Measurements from ENCODE around the gene HPCAL4.

HPCAL4 gene

GRCh38 chr1:39672551-39672947 is 18.7 kb downstream of the HPCAL4 start:
- DNase-seq = no peak
- H3K4ac ChIP-seq (ENCODE audit: low read depth, low read length) = no peak overlapping the region

GRCh38 chr1:39671793-39672550 is 19.3 kb downstream of the HPCAL4 start, which contains the start of gene NT5C1A:
NT5C1A (minus strand) TSS chr1:39672107; CDS start chr1:39672038, 69 bp downstream.
- no peak for DNase-seq

More at GRCh38 chr1:39672551-39672947, 18.7 kb downstream of the HPCAL4 start:
- H3K36me3 ChIP-seq (ENCODE audit: control insufficient read depth, insufficient read depth, low read length) = no peaks in the 10 kb centered on the region
- peaks cover 35% of the 10 kb centered on the region for H3K27me3 ChIP-seq (ENCODE audit: insufficient read depth, low read length, poor library complexity)
- no peak overlapping the region for H2BK15ac ChIP-seq (replicated peaks; ENCODE audit: low read depth)
- H2BK120ac ChIP-seq (ENCODE audit: low read depth, low read length) = no peak overlapping the region
- H3K27ac ChIP-seq (ENCODE audit: low read depth, low read length) = no peak overlapping the region
- H3K4me3 ChIP-seq (ENCODE audit: low read length) = no peak overlapping the region
- no peak overlapping the region for H4K5ac ChIP-seq (ENCODE audit: low read length)
- H3K23ac ChIP-seq (ENCODE audit: low read length) = no peak overlapping the region
- H3K4me1 ChIP-seq (ENCODE audit: control insufficient read depth, low read depth, low read length) = no peaks in the 10 kb centered on the region
- H3K79me2 ChIP-seq (ENCODE audit: control insufficient read depth, insufficient read depth, low read length) = no peaks in the 10 kb centered on the region
- H3K18ac ChIP-seq (ENCODE audit: low read length) = no peak overlapping the region
- H3K79me1 ChIP-seq (ENCODE audit: low read length) = no peaks in the 10 kb centered on the region
- no peak overlapping the region for H3K4me2 ChIP-seq (ENCODE audit: low read length)
- no peak overlapping the region for H2AK5ac ChIP-seq (ENCODE audit: low read length)
- no CpG with 5 or more reads among the region's 12 CpGs for WGBS (ENCODE audit: extremely low coverage, insufficient coverage, low lambda C conversion rate)
- H4K8ac ChIP-seq (ENCODE audit: low read depth, low read length) = no peak overlapping the region
- H2BK5ac ChIP-seq (ENCODE audit: low read length) = no peak overlapping the region
- no peak overlapping the region for H3K56ac ChIP-seq (ENCODE audit: low read length)
- no peak overlapping the region for H3K9ac ChIP-seq (ENCODE audit: low read length)

GRCh38 chr1:39671433-39671792 is 19.8 kb downstream of the HPCAL4 start:
- H2AK5ac ChIP-seq (ENCODE audit: low read length) = no peak overlapping the region
- H3K27ac ChIP-seq (ENCODE audit: low read depth, low read length) = no peak overlapping the region
- H3K4me2 ChIP-seq (ENCODE audit: low read length) = peak overlapping the region; percentile 56
- no peaks in the 10 kb centered on the region for H3K79me1 ChIP-seq (ENCODE audit: low read length)
- H2BK5ac ChIP-seq (ENCODE audit: low read length) = no peak overlapping the region
- no peak for DNase-seq
- H3K9ac ChIP-seq (ENCODE audit: low read length) = no peak overlapping the region
- no peak overlapping the region for H3K4ac ChIP-seq (ENCODE audit: low read depth, low read length)
- no peak overlapping the region for H3K23ac ChIP-seq (ENCODE audit: low read length)
- peak overlapping the region; percentile 15 for H3K56ac ChIP-seq (ENCODE audit: low read length)
- H3K79me2 ChIP-seq (ENCODE audit: control insufficient read depth, insufficient read depth, low read length) = no peaks in the 10 kb centered on the region
- H3K4me3 ChIP-seq (ENCODE audit: low read length) = no peak overlapping the region
- H3K4me1 ChIP-seq (ENCODE audit: control insufficient read depth, low read depth, low read length) = no peaks in the 10 kb centered on the region
- H3K36me3 ChIP-seq (ENCODE audit: control insufficient read depth, insufficient read depth, low read length) = no peaks in the 10 kb centered on the region
- H4K5ac ChIP-seq (ENCODE audit: low read length) = no peak overlapping the region
- no peak overlapping the region for H2BK15ac ChIP-seq (replicated peaks; ENCODE audit: low read depth)
- H4K8ac ChIP-seq (ENCODE audit: low read depth, low read length) = no peak overlapping the region
- H2BK120ac ChIP-seq (ENCODE audit: low read depth, low read length) = no peak overlapping the region
- WGBS (ENCODE audit: extremely low coverage, insufficient coverage, low lambda C conversion rate) = no CpG with 5 or more reads among the region's 26 CpGs
- peaks cover 37% of the 10 kb centered on the region for H3K27me3 ChIP-seq (ENCODE audit: insufficient read depth, low read length, poor library complexity)
- no peak overlapping the region for H3K18ac ChIP-seq (ENCODE audit: low read length)

More at GRCh38 chr1:39671793-39672550, 19.3 kb downstream of the HPCAL4 start, which contains the start of gene NT5C1A:
- H3K18ac ChIP-seq (ENCODE audit: low read length) = no peak within 1 kb of the TSS
- no peak within 1 kb of the TSS for H3K27ac ChIP-seq (ENCODE audit: low read depth, low read length)
- H3K27me3 ChIP-seq (ENCODE audit: insufficient read depth, low read length, poor library complexity) = peaks cover 39% of the 10 kb centered on the region
- H3K36me3 ChIP-seq (ENCODE audit: control insufficient read depth, insufficient read depth, low read length) = no peaks in the 10 kb centered on the region
- whole genome bisulfite sequencing (ENCODE audit: extremely low coverage, insufficient coverage, low lambda C conversion rate) = no CpG with 5 or more reads among the region's 55 CpGs
- no peak within 1 kb of the TSS for H3K4ac ChIP-seq (ENCODE audit: low read depth, low read length)
- no peak within 1 kb of the TSS for H2BK15ac ChIP-seq (replicated peaks; ENCODE audit: low read depth)
- H2BK5ac ChIP-seq (ENCODE audit: low read length) = no peak within 1 kb of the TSS
- H4K8ac ChIP-seq (ENCODE audit: low read depth, low read length) = no peak within 1 kb of the TSS
- H3K4me2 ChIP-seq (ENCODE audit: low read length) = peak within 1 kb of the TSS; percentile 56
- H4K5ac ChIP-seq (ENCODE audit: low read length) = no peak within 1 kb of the TSS
- H2AK5ac ChIP-seq (ENCODE audit: low read length) = no peak within 1 kb of the TSS
- H3K23ac ChIP-seq (ENCODE audit: low read length) = no peak within 1 kb of the TSS
- no peaks in the 10 kb centered on the region for H3K79me2 ChIP-seq (ENCODE audit: control insufficient read depth, insufficient read depth, low read length)
- no peak within 1 kb of the TSS for H2BK120ac ChIP-seq (ENCODE audit: low read depth, low read length)
- H3K56ac ChIP-seq (ENCODE audit: low read length) = peak within 1 kb of the TSS; percentile 42
- no peaks in the 10 kb centered on the region for H3K4me1 ChIP-seq (ENCODE audit: control insufficient read depth, low read depth, low read length)
- no peak within 1 kb of the TSS for H3K9ac ChIP-seq (ENCODE audit: low read length)
- no peaks in the 10 kb centered on the region for H3K79me1 ChIP-seq (ENCODE audit: low read length)
- H3K4me3 ChIP-seq (ENCODE audit: low read length) = no peak within 1 kb of the TSS

- Histone ChIP-seq H3K18ac (ENCODE audit: low read length) (no peak overlapping the region), H3K4me1 (ENCODE audit: control insufficient read depth, low read depth, low read length) (no peaks in the 10 kb centered on the region), H3K36me3 (ENCODE audit: control insufficient read depth, insufficient read depth, low read length) (no peaks in the 10 kb centered on the region), H3K56ac (ENCODE audit: low read length) (no peak overlapping the region), H2BK5ac (ENCODE audit: low read length) (no peak overlapping the region), H3K4me2 (ENCODE audit: low read length) (no peak overlapping the region), H3K27ac (ENCODE audit: low read depth, low read length) (no peak overlapping the region), H2BK15ac (replicated peaks; ENCODE audit: low read depth) (no peak overlapping the region), H3K23ac (ENCODE audit: low read length) (no peak overlapping the region), H3K27me3 (ENCODE audit: insufficient read depth, low read length, poor library complexity) (peaks cover 36% of the 10 kb centered on the region), H3K79me1 (ENCODE audit: low read length) (no peaks in the 10 kb centered on the region), H3K79me2 (ENCODE audit: control insufficient read depth, insufficient read depth, low read length) (no peaks in the 10 kb centered on the region), H4K5ac (ENCODE audit: low read length) (no peak overlapping the region), H3K4ac (ENCODE audit: low read depth, low read length) (no peak overlapping the region), H4K8ac (ENCODE audit: low read depth, low read length) (no peak overlapping the region), H3K9ac (ENCODE audit: low read length) (no peak overlapping the region), H2BK120ac (ENCODE audit: low read depth, low read length) (no peak overlapping the region), H2AK5ac (ENCODE audit: low read length) (no peak overlapping the region), H3K4me3 (ENCODE audit: low read length) (no peak overlapping the region)
- WGBS (ENCODE audit: extremely low coverage, insufficient coverage, low lambda C conversion rate) = no CpG with 5 or more reads among the region's 1 CpG
- DNase-seq = peak; percentile 33
Measured at GRCh38 chr1:39670689-39671088, 20.5 kb downstream of the HPCAL4 start.

GRCh38 chr1:39668894-39669293 is 22.3 kb downstream of the HPCAL4 start:
- Histone ChIP-seq H3K56ac (ENCODE audit: low read length) (no peak overlapping the region), H3K36me3 (ENCODE audit: control insufficient read depth, insufficient read depth, low read length) (no peaks in the 10 kb centered on the region), H3K4me1 (ENCODE audit: control insufficient read depth, low read depth, low read length) (no peaks in the 10 kb centered on the region), H3K4ac (ENCODE audit: low read depth, low read length) (no peak overlapping the region), H2AK5ac (ENCODE audit: low read length) (no peak overlapping the region), H3K27me3 (ENCODE audit: insufficient read depth, low read length, poor library complexity) (peaks cover 34% of the 10 kb centered on the region), H3K79me1 (ENCODE audit: low read length) (no peaks in the 10 kb centered on the region), H3K27ac (ENCODE audit: low read depth, low read length) (no peak overlapping the region), H3K9ac (ENCODE audit: low read length) (no peak overlapping the region), H3K79me2 (ENCODE audit: control insufficient read depth, insufficient read depth, low read length) (no peaks in the 10 kb centered on the region), H3K23ac (ENCODE audit: low read length) (no peak overlapping the region), H2BK15ac (replicated peaks; ENCODE audit: low read depth) (no peak overlapping the region), H4K8ac (ENCODE audit: low read depth, low read length) (no peak overlapping the region), H3K4me3 (ENCODE audit: low read length) (no peak overlapping the region), H2BK5ac (ENCODE audit: low read length) (no peak overlapping the region), H4K5ac (ENCODE audit: low read length) (no peak overlapping the region), H3K4me2 (ENCODE audit: low read length) (no peak overlapping the region), H2BK120ac (ENCODE audit: low read depth, low read length) (no peak overlapping the region), H3K18ac (ENCODE audit: low read length) (no peak overlapping the region)
- WGBS (ENCODE audit: extremely low coverage, insufficient coverage, low lambda C conversion rate) = no CpG with 5 or more reads among the region's 3 CpGs
- no peak for DNase-seq

- Histone ChIP-seq H2AK5ac (ENCODE audit: low read length) (no peak overlapping the region), H3K36me3 (ENCODE audit: control insufficient read depth, insufficient read depth, low read length) (no peaks in the 10 kb centered on the region), H3K4me2 (ENCODE audit: low read length) (no peak overlapping the region), H3K23ac (ENCODE audit: low read length) (peak overlapping the region; percentile 66), H3K4me3 (ENCODE audit: low read length) (no peak overlapping the region), H3K4ac (ENCODE audit: low read depth, low read length) (no peak overlapping the region), H3K27ac (ENCODE audit: low read depth, low read length) (no peak overlapping the region), H3K9ac (ENCODE audit: low read length) (no peak overlapping the region), H2BK15ac (replicated peaks; ENCODE audit: low read depth) (no peak overlapping the region), H4K8ac (ENCODE audit: low read depth, low read length) (no peak overlapping the region), H4K5ac (ENCODE audit: low read length) (no peak overlapping the region), H3K79me2 (ENCODE audit: control insufficient read depth, insufficient read depth, low read length) (no peaks in the 10 kb centered on the region), H3K79me1 (ENCODE audit: low read length) (no peaks in the 10 kb centered on the region), H2BK5ac (ENCODE audit: low read length) (no peak overlapping the region), H3K56ac (ENCODE audit: low read length) (no peak overlapping the region), H3K18ac (ENCODE audit: low read length) (no peak overlapping the region), H3K4me1 (ENCODE audit: control insufficient read depth, low read depth, low read length) (no peaks in the 10 kb centered on the region), H2BK120ac (ENCODE audit: low read depth, low read length) (no peak overlapping the region), H3K27me3 (ENCODE audit: insufficient read depth, low read length, poor library complexity) (peaks cover 33% of the 10 kb centered on the region)
- DNase-seq = no peak
- WGBS (ENCODE audit: extremely low coverage, insufficient coverage, low lambda C conversion rate) = no CpG with 5 or more reads among the region's 3 CpGs
Measured at GRCh38 chr1:39668111-39668510, 23.1 kb downstream of the HPCAL4 start.
